SK-N-MC (cell line): ENCODE results near the gene RIOK2.

Experiments
- EZH2 ChIP-seq: fragments of 200-600 bp; sonication (generic); IDR thresholded peaks from one replicate; pipeline ENCODE4 v1.6.1; 2017; ENCODE audit warnings: antibody characterized with exemption
- FOXP2 ChIP-seq: optimal IDR thresholded peaks from 2 replicates; pipeline ENCODE3; 2011; ENCODE audit warnings: mild to moderate bottlenecking, moderate library complexity; ENCODE audit not compliant: insufficient read depth; ENCODE audit errors: extremely low read length, control extremely low read depth
- POLR2AphosphoS5 ChIP-seq: IDR thresholded peaks from 2 replicates; pipeline ENCODE4 v1.6.1; 2012; ENCODE audit warnings: mild to moderate bottlenecking, low read depth, low read length, borderline replicate concordance

- no peak for TF ChIP-seq EZH2
- no peak for TF ChIP-seq POLR2AphosphoS5
- TF ChIP-seq FOXP2: no peak
These were observed 34.8 kb downstream of the RIOK2 start for GRCh38 chr5:97148288-97148687.
